Fibroblast of the aortic adventitia (primary cell): ENCODE measurements around the gene TFG. TPM values are rescaled to one million over a fixed set of nuclear protein-coding genes. Genes with fewer than 3 reads are reported as not detected.
"Not testable (repeated sequence)": the region's sequence is repeated elsewhere in the genome, so short reads cannot be mapped to it uniquely, and the experiment has no call there.

ENCODE experiments used
- DNase-seq: peaks from one replicate; pipeline ENCODE4 v3.0.0-alpha.2; 2010; ENCODE audit warnings: low read depth
- H3K4me3 ChIP-seq: 2 replicates; pipeline ENCODE4 v1.5.1; 2011; ENCODE audit warnings: low read depth, mild to moderate bottlenecking, control low read depth, low read length, moderate library complexity
- total RNA-seq: library from RNA; depleted of rRNA; stranded (reverse); fragments of >200 nt; gene quantifications from 2 replicates; pipeline ENCODE4 v1.2.3, GENCODE V29; 2012; ENCODE audit warnings: low replicate concordance
- TF ChIP-seq, protein P1 (sequence below): IDR thresholded peaks from 2 replicates; pipeline ENCODE4 v1.5.1; 2011; ENCODE audit warnings: mild to moderate bottlenecking, low read length, control low read depth, inconsistent platforms; ENCODE audit not compliant: insufficient read depth

TFG gene
- total RNA-seq = 68.9 and 143 TPM in 2 replicates

DNA sequence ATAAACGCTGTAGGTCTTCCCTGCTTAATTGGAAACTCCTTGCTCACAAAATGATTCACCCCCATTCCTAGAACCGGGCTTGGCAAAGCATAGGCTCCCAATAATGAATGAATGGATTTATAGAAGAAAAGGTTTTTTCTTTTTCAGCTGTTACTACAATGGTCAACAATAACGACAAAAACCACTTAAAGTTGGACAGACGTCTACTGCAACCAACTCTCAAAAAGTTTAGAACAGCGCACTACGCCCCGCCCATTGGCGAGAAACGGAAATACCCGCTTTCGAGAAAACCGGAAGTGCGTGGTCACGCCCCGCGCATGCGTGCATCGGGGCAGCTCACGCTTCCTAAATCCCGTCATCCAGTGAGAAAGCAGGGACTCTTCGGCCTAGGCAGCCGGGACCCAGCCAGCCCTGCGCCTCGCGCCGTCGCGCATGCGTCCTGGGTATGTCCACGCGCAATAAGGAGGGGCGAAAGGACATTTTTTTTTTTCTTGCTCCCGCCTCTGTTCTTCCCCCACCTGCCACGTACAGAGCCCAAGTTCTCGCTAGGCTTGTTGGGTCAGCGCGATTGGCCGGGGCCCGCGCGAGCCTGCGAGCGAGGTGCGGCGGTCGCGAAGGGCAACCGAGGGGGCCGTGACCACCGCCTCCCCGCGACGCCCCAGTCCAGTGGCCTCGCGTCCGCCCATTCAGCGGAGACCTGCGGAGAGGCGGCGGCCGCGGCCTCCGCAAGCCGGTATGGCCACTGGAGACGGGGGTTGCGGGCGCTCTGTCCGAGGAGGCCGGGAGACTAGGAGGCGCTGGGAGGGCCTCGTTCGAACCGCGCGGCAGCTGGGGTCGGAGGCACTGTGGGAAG lies at the start of gene TFG:
TFG (plus strand) TSS at position 506 of the 853 bp plus-strand sequence. CDS start 4,192 bp downstream, outside the sequence.
- H3K4me3 ChIP-seq = peak within 1 kb of the TSS; percentile 82
- TF ChIP-seq, protein P1, sequence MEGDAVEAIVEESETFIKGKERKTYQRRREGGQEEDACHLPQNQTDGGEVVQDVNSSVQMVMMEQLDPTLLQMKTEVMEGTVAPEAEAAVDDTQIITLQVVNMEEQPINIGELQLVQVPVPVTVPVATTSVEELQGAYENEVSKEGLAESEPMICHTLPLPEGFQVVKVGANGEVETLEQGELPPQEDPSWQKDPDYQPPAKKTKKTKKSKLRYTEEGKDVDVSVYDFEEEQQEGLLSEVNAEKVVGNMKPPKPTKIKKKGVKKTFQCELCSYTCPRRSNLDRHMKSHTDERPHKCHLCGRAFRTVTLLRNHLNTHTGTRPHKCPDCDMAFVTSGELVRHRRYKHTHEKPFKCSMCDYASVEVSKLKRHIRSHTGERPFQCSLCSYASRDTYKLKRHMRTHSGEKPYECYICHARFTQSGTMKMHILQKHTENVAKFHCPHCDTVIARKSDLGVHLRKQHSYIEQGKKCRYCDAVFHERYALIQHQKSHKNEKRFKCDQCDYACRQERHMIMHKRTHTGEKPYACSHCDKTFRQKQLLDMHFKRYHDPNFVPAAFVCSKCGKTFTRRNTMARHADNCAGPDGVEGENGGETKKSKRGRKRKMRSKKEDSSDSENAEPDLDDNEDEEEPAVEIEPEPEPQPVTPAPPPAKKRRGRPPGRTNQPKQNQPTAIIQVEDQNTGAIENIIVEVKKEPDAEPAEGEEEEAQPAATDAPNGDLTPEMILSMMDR = no peak
- peak; percentile 100 for DNase-seq

DNA sequence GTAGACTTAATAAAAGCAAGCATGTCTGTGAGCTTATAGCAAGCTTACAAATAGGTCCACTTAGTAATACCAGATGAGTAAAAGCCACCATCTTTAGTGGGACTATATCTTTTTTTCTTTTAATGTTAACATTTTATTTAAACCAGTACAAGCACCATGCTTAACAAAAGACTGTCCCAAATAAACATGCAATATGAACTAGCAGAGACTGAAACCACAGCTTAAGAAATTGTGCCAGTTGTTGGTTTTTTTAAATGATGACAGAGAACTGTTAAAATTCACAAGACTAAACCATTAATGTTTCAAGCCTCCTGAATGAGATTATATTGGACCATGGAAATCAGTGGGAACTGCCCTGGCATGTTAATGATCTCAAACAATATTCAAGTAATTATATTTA lies 48.0 kb upstream of the TFG start:
- DNase-seq, H3K4me3 ChIP-seq: not testable (repeated sequence)

DNA sequence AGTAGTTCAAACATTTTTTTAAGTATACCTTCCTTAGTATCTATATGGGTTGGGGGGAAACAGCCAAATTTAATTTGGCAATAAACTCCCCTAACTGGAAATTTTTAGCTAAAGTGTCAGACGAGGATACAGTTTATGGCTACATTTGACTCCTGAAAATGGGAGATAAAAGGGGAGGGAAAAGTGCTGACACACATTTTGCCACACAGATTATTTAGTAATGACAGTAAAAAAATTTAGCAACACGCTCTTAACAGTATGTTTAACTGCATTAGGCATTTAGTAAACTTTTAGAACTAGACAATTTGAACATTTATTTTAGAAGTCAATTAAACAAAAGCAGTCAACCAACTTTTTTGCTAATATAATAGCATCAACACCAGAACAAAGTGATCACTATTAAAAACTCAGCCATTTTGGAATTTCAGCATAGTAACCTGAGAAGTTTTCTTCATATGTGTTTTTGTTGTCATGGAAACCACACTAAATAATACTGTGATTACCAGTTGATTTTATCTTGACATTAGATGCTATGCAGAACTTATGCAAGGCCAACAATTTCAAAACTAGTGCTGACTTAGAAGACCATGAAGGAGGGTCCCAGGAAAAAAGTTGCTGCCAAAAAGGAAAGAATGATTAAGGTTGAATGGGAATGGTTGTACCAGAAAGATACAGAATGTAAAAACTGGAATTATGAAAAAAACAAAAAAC lies 47.0 kb upstream of the TFG start:
- TF ChIP-seq, protein P1 = no peak
- no peak overlapping the region for H3K4me3 ChIP-seq
- DNase-seq = peak; percentile 22

DNA sequence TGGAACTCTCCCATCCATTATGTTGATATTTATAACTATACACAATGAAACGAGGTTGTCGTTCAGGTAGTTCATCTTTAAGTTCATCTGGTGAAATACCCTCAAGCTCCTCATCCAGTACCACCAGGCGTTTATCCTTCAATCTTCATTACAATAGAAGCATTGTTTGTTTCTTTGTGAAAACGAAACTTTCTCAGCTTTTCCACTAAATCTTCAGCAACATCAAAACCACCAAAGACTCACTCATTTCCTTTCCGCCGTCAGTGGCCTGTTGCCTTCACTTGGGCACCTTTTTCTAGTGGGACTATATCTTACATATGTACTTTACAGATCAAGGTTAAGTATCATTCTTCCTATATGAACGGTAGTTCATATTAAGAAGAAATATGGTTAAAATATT lies 44.1 kb upstream of the TFG start:
- no peak overlapping the region for H3K4me3 ChIP-seq
- DNase-seq = no peak
- TF ChIP-seq, protein P1 = no peak

DNA sequence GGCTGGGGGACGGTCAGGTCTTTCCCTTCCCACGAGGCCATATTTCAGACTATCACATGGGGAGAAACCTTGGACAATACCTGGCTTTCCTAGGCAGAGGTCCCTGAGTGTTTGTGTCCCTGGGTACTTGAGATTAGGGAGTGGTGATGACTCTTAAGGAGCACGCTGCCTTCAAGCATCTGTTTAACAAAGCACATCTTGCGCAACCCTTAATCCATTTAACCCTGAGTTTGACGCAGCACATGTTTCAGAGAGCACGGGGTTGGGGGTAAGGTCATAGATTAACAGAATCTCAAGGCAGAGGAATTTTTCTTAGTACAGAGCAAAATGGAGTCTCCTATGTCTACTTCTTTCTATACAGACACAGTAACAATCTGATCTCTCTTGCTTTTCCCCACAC lies 42.6 kb upstream of the TFG start:
- not testable (repeated sequence) for H3K4me3 ChIP-seq, DNase-seq

DNA sequence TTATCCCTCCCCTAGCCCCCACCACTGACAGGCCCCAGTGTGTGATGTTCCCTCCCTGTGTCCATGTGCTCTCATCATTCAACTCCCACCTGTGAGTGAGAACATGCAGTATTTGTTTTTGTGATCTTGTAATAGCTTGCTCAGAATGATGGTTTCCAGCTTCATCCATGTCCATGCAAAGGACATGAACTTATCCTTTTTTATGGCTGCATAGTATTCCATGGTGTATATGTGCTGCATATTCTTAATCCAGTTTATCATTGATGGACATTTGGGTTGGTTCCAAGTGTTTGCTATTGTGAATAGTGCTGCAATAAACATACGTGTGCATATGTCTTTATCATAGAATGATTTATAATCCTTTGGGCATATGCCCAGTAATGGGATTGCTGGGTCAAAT lies 42.0 kb upstream of the TFG start:
- DNase-seq, H3K4me3 ChIP-seq: not testable (repeated sequence)

DNA sequence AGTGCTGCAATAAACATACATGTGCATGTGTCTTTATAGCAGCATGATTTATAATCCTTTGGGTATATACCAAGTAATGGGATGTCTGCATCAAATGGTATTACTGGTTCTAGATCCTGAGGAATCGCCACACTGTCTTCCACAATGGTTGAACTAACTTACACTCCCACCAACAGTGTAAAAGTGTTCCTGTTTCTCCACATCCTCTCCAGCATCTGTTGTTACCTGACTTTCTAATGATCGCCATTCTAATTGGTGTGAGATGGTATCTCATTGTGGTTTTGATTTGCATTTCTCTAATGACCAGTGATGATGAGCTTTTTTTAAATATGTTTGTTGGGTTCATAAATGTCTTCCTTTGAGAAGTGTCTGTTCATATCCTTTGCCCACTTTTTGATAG lies 38.3 kb upstream of the TFG start:
- not testable (repeated sequence) for DNase-seq, H3K4me3 ChIP-seq

DNA sequence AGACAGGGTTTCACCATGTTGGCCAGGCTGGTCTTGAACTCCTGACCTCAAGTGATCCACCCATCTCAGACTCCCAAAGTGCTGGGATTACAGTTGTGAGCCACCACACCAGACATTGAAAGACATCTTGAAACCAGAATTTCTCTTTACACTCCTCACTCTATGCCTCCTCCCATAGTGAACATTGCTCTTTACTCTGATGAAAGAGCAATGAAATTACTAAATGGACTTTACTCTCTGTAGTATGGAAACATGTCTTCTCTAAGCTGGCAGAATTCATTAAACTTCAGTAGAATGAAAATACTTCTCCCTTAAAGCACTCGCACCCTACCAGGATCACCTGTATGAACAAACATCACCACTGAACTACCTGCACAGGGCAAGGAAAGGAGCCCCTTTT lies 27.8 kb upstream of the TFG start:
- TF ChIP-seq, protein P1 = no peak
- DNase-seq = no peak
- no peak overlapping the region for H3K4me3 ChIP-seq
